ENCODE data around the gene VAMP1. TPM values are rescaled to one million over a fixed set of nuclear protein-coding genes. Genes with fewer than 3 reads are reported as not detected.
"Not testable (repeated sequence)": the region's sequence is repeated elsewhere in the genome, so short reads cannot be mapped to it uniquely, and the experiment has no call there.

VAMP1 gene
- total and polyA plus RNA-seq, 2 donors: 8.9 to 17.2 TPM

DNA sequence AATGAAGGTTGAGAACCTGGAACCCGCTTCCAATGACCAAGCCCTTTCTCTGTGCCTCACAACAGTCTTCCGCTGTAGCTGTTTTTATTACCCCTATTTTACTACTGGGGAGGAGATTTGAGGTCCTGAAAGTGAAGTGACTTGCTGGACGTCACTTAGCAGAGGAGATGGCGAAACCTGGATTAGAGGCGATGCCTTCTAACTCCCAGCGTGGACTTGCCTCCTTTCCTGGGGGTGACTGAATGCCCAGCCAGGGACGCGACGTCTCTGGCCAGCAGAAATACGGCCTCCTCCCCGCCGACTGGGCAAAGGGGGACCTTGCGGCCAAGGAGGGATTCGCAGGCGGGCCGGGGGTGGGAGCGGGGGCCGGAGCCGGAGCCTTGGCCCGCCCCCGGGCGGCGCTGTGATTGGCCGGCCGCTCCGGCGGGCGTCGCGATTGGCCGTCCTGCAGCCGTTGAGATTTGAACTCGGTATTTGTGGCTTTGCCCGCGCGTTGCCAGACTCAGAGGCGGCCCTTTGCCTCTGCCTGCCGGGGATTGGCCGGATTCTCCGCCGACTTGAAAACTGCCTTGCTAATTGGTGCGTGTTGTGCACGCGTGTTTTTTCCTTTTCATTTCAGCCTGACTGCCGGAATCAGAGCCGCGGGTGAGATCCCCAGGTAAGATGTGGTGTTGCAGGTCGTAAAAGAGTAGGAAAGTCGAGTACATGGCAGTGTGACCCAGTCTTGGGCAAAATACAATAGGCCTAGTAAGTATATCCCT lies 23.2 kb upstream of the VAMP1 start, which contains the start of gene NCAPD2:
TSS of gene NCAPD2 (plus strand) at position 606 of the 761 bp plus-strand sequence. CDS start 997 bp downstream, outside the sequence.
- under 1% methylated on average over 49 of the region's 49 CpGs for WGBS
- H3K9me3 ChIP-seq (ENCODE audit: control insufficient read depth in 2 of 2, insufficient read depth in 1 of 2, low read length in 1 of 2): no peaks in the 10 kb centered on the region
- peak within 1 kb of the TSS; percentile 74 to 98 for H3K4me3 ChIP-seq (ENCODE audit: low read length in 2 of 2)
- peaks cover 18 to 44% of the 10 kb centered on the region in 2 donors for H3K36me3 ChIP-seq (ENCODE audit: control insufficient read depth in 2 of 2, insufficient read depth in 2 of 2, low read length in 1 of 2)
- peaks cover 21 to 22% of the 10 kb centered on the region in 2 donors for H3K4me1 ChIP-seq (ENCODE audit: control insufficient read depth in 2 of 2, insufficient read depth in 2 of 2, low read length in 2 of 2)
- peak within 1 kb of the TSS; percentile 99 for H3K27ac ChIP-seq (ENCODE audit: low read depth in 1 of 2, low read length in 1 of 2)
- no peaks in the 10 kb centered on the region for H3K27me3 ChIP-seq (ENCODE audit: control insufficient read depth in 2 of 2, insufficient read depth in 1 of 2, low read length in 1 of 2)
- DNase-seq (ENCODE audit: low read depth in 6 of 9, low spot score in 9 of 9): peak; percentile 82 to 98 (median 94)

- no peaks in the 10 kb centered on the region for H3K9me3 ChIP-seq (ENCODE audit: control insufficient read depth in 2 of 2, insufficient read depth in 1 of 2, low read length in 1 of 2)
- H3K36me3 ChIP-seq (ENCODE audit: control insufficient read depth in 2 of 2, insufficient read depth in 2 of 2, low read length in 1 of 2): peaks cover 17 to 39% of the 10 kb centered on the region in 2 donors
- DNase-seq (ENCODE audit: low read depth in 6 of 9, low spot score in 9 of 9): peak; percentile 80 to 96 (median 93)
- H3K4me1 ChIP-seq (ENCODE audit: control insufficient read depth in 2 of 2, insufficient read depth in 2 of 2, low read length in 2 of 2): peaks cover 21 to 22% of the 10 kb centered on the region in 2 donors
- H3K27me3 ChIP-seq (ENCODE audit: control insufficient read depth in 2 of 2, insufficient read depth in 1 of 2, low read length in 1 of 2): no peaks in the 10 kb centered on the region
- 1% methylated on average over 39 of the region's 39 CpGs for WGBS
- peak within 1 kb of the TSS; percentile 99 for H3K27ac ChIP-seq (ENCODE audit: low read depth in 1 of 2, low read length in 1 of 2)
- H3K4me3 ChIP-seq (ENCODE audit: low read length in 2 of 2): peak within 1 kb of the TSS; percentile 74 to 98
These were observed 22.5 kb upstream of the VAMP1 start, which contains the start of gene MRPL51 for GRCh38 chr12:6492838-6493496. Gene MRPL51 (minus strand): TSS chr12:6493262. CDS start chr12:6493136, 126 bp downstream.

GRCh38 chr12:6490673-6491072 lies 20.2 kb upstream of the VAMP1 start:
- H3K4me3 ChIP-seq (ENCODE audit: low read length in 2 of 2); DNase-seq (ENCODE audit: low read depth in 6 of 9, low spot score in 9 of 9); H3K27me3 ChIP-seq (ENCODE audit: control insufficient read depth in 2 of 2, insufficient read depth in 1 of 2, low read length in 1 of 2); H3K27ac ChIP-seq (ENCODE audit: low read depth in 1 of 2, low read length in 1 of 2); H3K9me3 ChIP-seq (ENCODE audit: control insufficient read depth in 2 of 2, insufficient read depth in 1 of 2, low read length in 1 of 2): not testable (repeated sequence)
- peaks cover 12 to 14% of the 10 kb centered on the region in 2 donors for H3K4me1 ChIP-seq (ENCODE audit: control insufficient read depth in 2 of 2, insufficient read depth in 2 of 2, low read length in 2 of 2)
- H3K36me3 ChIP-seq (ENCODE audit: control insufficient read depth in 2 of 2, insufficient read depth in 2 of 2, low read length in 1 of 2): peaks cover 0 to 19% of the 10 kb centered on the region in 2 donors
- WGBS: 97% methylated on average over 1 of the region's 1 CpG

DNA sequence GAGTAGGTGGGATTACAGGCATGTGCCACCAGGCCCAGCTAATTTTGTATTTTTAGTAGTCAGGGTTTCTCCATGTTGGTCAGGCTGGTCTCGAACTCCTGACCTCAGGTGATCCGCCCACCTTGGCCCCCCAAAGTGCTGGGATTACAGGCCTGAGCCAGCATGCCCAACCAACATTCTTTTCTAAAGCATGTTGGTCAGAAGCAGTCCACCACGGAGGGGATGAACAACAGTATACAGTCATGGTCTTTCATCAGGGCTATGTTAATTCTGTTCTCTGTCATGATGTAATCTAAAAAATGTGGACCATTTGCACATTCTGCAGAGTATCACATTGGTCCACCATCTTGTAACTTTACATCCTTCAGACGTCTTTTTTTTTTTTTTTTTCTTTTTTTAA lies 19.0 kb upstream of the VAMP1 start:
- H3K36me3 ChIP-seq (ENCODE audit: control insufficient read depth in 2 of 2, insufficient read depth in 2 of 2, low read length in 1 of 2): peaks cover 0 to 10% of the 10 kb centered on the region in 2 donors
- peaks cover 5 to 6% of the 10 kb centered on the region in 2 donors for H3K4me1 ChIP-seq (ENCODE audit: control insufficient read depth in 2 of 2, insufficient read depth in 2 of 2, low read length in 2 of 2)
- no peak overlapping the region for H3K27ac ChIP-seq (ENCODE audit: low read depth in 1 of 2, low read length in 1 of 2)
- WGBS: 90% methylated on average over 4 of the region's 4 CpGs
- no peak for DNase-seq (ENCODE audit: low read depth in 6 of 9, low spot score in 9 of 9)
- H3K9me3 ChIP-seq (ENCODE audit: control insufficient read depth in 2 of 2, insufficient read depth in 1 of 2, low read length in 1 of 2): no peaks in the 10 kb centered on the region
- H3K4me3 ChIP-seq (ENCODE audit: low read length in 2 of 2): no peak overlapping the region
- H3K27me3 ChIP-seq (ENCODE audit: control insufficient read depth in 2 of 2, insufficient read depth in 1 of 2, low read length in 1 of 2): no peaks in the 10 kb centered on the region

DNA sequence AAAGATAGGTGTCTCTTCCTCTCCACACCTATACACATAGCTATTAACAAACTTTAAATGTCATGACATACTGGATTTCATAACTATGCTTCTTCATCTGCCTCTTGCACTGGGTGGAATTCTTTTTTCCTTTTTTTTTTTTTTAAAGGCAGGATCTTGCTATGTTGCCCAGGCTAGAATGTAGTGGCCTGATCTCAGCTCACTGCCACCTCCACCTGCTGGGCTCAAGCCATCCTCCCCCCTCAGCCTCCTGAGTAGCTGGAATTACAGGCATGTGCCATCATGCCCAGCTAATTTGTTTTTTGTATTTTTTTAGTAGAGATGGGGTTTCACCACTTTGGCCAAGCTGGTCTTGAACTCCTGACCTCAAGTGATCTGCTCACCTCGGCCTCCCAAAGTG lies 17.8 kb upstream of the VAMP1 start:
- Histone ChIP-seq H3K4me1 (ENCODE audit: control insufficient read depth in 2 of 2, insufficient read depth in 2 of 2, low read length in 2 of 2) (peaks cover 5% of the 10 kb centered on the region in 2 donors), H3K9me3 (ENCODE audit: control insufficient read depth in 2 of 2, insufficient read depth in 1 of 2, low read length in 1 of 2) (no peaks in the 10 kb centered on the region), H3K4me3 (ENCODE audit: low read length in 2 of 2) (no peak overlapping the region), H3K27ac (ENCODE audit: low read depth in 1 of 2, low read length in 1 of 2) (no peak overlapping the region), H3K27me3 (ENCODE audit: control insufficient read depth in 2 of 2, insufficient read depth in 1 of 2, low read length in 1 of 2) (no peaks in the 10 kb centered on the region), H3K36me3 (ENCODE audit: control insufficient read depth in 2 of 2, insufficient read depth in 2 of 2, low read length in 1 of 2) (peaks cover 0 to 10% of the 10 kb centered on the region in 2 donors)
- DNase-seq (ENCODE audit: low read depth in 6 of 9, low spot score in 9 of 9): no peak
- WGBS: 90% methylated on average over 1 of the region's 1 CpG

DNA sequence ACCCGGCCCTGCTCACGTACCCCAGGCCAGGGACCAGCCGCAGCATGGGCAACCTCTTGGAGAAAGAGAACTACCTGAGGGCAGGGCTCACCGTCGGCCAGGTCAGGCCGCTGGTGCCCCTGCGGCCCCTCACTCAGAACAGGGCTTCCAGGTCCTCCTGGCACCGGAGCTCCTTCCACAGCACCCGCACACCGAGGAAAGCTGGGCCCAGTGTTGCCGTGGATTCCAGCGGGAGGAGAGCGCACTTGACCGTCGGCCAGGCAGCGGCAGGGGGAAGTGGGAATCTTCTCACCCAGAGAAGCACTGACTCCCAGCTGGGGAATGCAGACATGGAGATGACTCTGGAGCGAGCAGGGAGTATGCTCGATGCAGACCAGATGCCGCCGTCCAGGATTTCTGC lies 7.9 kb upstream of the VAMP1 start:
- WGBS: 96% methylated on average over 20 of the region's 20 CpGs
- H3K4me1 ChIP-seq (ENCODE audit: control insufficient read depth in 2 of 2, insufficient read depth in 2 of 2, low read length in 2 of 2): peaks cover 3 to 6% of the 10 kb centered on the region in 2 donors
- H3K9me3 ChIP-seq (ENCODE audit: control insufficient read depth in 2 of 2, insufficient read depth in 1 of 2, low read length in 1 of 2): no peaks in the 10 kb centered on the region
- no peaks in the 10 kb centered on the region for H3K27me3 ChIP-seq (ENCODE audit: control insufficient read depth in 2 of 2, insufficient read depth in 1 of 2, low read length in 1 of 2)
- no peak overlapping the region for H3K4me3 ChIP-seq (ENCODE audit: low read length in 2 of 2)
- H3K36me3 ChIP-seq (ENCODE audit: control insufficient read depth in 2 of 2, insufficient read depth in 2 of 2, low read length in 1 of 2): no peaks in the 10 kb centered on the region
- no peak overlapping the region for H3K27ac ChIP-seq (ENCODE audit: low read depth in 1 of 2, low read length in 1 of 2)
- no peak for DNase-seq (ENCODE audit: low read depth in 6 of 9, low spot score in 9 of 9)

GRCh38 chr12:6477601-6478377 lies 7.3 kb upstream of the VAMP1 start:
- H3K9me3 ChIP-seq (ENCODE audit: control insufficient read depth in 2 of 2, insufficient read depth in 1 of 2, low read length in 1 of 2); H3K4me1 ChIP-seq (ENCODE audit: control insufficient read depth in 2 of 2, insufficient read depth in 2 of 2, low read length in 2 of 2); H3K36me3 ChIP-seq (ENCODE audit: control insufficient read depth in 2 of 2, insufficient read depth in 2 of 2, low read length in 1 of 2); DNase-seq (ENCODE audit: low read depth in 6 of 9, low spot score in 9 of 9); H3K27me3 ChIP-seq (ENCODE audit: control insufficient read depth in 2 of 2, insufficient read depth in 1 of 2, low read length in 1 of 2); H3K27ac ChIP-seq (ENCODE audit: low read depth in 1 of 2, low read length in 1 of 2); H3K4me3 ChIP-seq (ENCODE audit: low read length in 2 of 2): not testable (repeated sequence)
- WGBS: 98% methylated on average over 37 of the region's 37 CpGs

GRCh38 chr12:6476489-6476888 lies 6.0 kb upstream of the VAMP1 start:
- Histone ChIP-seq H3K36me3 (ENCODE audit: control insufficient read depth in 2 of 2, insufficient read depth in 2 of 2, low read length in 1 of 2) (no peaks in the 10 kb centered on the region), H3K9me3 (ENCODE audit: control insufficient read depth in 2 of 2, insufficient read depth in 1 of 2, low read length in 1 of 2) (no peaks in the 10 kb centered on the region), H3K4me1 (ENCODE audit: control insufficient read depth in 2 of 2, insufficient read depth in 2 of 2, low read length in 2 of 2) (peaks cover 4 to 6% of the 10 kb centered on the region in 2 donors), H3K27me3 (ENCODE audit: control insufficient read depth in 2 of 2, insufficient read depth in 1 of 2, low read length in 1 of 2) (no peaks in the 10 kb centered on the region), H3K27ac (ENCODE audit: low read depth in 1 of 2, low read length in 1 of 2) (no peak overlapping the region), H3K4me3 (ENCODE audit: low read length in 2 of 2) (no peak overlapping the region)
- WGBS: 58% methylated on average over 3 of the region's 3 CpGs
- DNase-seq (ENCODE audit: low read depth in 6 of 9, low spot score in 9 of 9): no peak
